Measurements from ENCODE around the gene SLC8A1.

- TF ChIP-seq CTCF (conservative IDR thresholded peaks at IDR 0.05 in 1 of 2, IDR thresholded peaks at IDR 0.05 in 1 of 2; ENCODE audit: low read depth in 1 of 2, low read length in 2 of 2): no peak
- TF ChIP-seq EZH2 (IDR thresholded peaks at IDR 0.05; ENCODE audit: low read length, missing control alignments): no peak
Observed at GRCh38 chr2:40412456-40412855, 39.4 kb downstream of the SLC8A1 start.
